ENCODE measurements around the gene GDNF.

- no peak for TF ChIP-seq BHLHE40 (IDR thresholded peaks at IDR 0.05; ENCODE audit: borderline replicate concordance)
- no peak for TF ChIP-seq FOXA1 (IDR thresholded peaks at IDR 0.05)
- no peak for TF ChIP-seq PKNOX1 (IDR thresholded peaks at IDR 0.05)
- TF ChIP-seq SUZ12 (IDR thresholded peaks at IDR 0.05) = no peak
- TF ChIP-seq NFRKB (IDR thresholded peaks at IDR 0.05) = no peak
- TF ChIP-seq SP1 (IDR thresholded peaks at IDR 0.05) = no peak
- TF ChIP-seq ELF4 (IDR thresholded peaks at IDR 0.05) = no peak
- TF ChIP-seq ZNF384 (IDR thresholded peaks at IDR 0.05) = no peak
- TF ChIP-seq ARNT (IDR thresholded peaks at IDR 0.05) = no peak
- TF ChIP-seq TARDBP (IDR thresholded peaks at IDR 0.05) = no peak
- TF ChIP-seq FOXK2 (IDR thresholded peaks at IDR 0.05) = no peak
- TF ChIP-seq FOXM1 (IDR thresholded peaks at IDR 0.05; ENCODE audit: borderline replicate concordance) = no peak
Observed at GRCh38 chr5:37776826-37777225, 63.0 kb downstream of the GDNF start.
